Mesodermal cell (in vitro differentiated cells): ENCODE measurements around the gene CUEDC2.

Source experiments
- H3K27ac ChIP-seq: 2 replicates; pipeline ENCODE4 v1.7.0; 2013; ENCODE audit warnings: mild to moderate bottlenecking, low read depth, low read length, moderate library complexity; ENCODE audit not compliant: severe bottlenecking
- H3K36me3 ChIP-seq: 2 replicates; pipeline ENCODE4 v1.7.1; 2013; ENCODE audit warnings: mild to moderate bottlenecking, low read length, moderate library complexity; ENCODE audit not compliant: control insufficient read depth, insufficient read depth
- H3K4me1 ChIP-seq: one replicate; pipeline ENCODE4 v1.7.1; 2013; ENCODE audit warnings: mild to moderate bottlenecking, low read length; ENCODE audit not compliant: insufficient read depth, control insufficient read depth, poor library complexity, severe bottlenecking
- H3K4me3 ChIP-seq: 2 replicates; pipeline ENCODE4 v1.7.0; 2013; ENCODE audit warnings: low read length, control low read depth, mild to moderate bottlenecking; ENCODE audit not compliant: insufficient read depth, poor library complexity, severe bottlenecking; ENCODE audit errors: extremely low read depth
- H3K9me3 ChIP-seq: 2 replicates; pipeline ENCODE4 v1.7.1; 2013; ENCODE audit warnings: mild to moderate bottlenecking, low read length, moderate library complexity; ENCODE audit not compliant: control insufficient read depth
- WGBS, 2 experiments: methylation state at CpG; one replicate each; pipeline ENCODE4 v1.1.5; 2013; ENCODE audit warnings: missing lambda C conversion rate in 2 of 2; ENCODE audit not compliant: insufficient coverage in 2 of 2; 5-methylcytosine and 5-hydroxymethylcytosine counted together

The CUEDC2 gene

DNA sequence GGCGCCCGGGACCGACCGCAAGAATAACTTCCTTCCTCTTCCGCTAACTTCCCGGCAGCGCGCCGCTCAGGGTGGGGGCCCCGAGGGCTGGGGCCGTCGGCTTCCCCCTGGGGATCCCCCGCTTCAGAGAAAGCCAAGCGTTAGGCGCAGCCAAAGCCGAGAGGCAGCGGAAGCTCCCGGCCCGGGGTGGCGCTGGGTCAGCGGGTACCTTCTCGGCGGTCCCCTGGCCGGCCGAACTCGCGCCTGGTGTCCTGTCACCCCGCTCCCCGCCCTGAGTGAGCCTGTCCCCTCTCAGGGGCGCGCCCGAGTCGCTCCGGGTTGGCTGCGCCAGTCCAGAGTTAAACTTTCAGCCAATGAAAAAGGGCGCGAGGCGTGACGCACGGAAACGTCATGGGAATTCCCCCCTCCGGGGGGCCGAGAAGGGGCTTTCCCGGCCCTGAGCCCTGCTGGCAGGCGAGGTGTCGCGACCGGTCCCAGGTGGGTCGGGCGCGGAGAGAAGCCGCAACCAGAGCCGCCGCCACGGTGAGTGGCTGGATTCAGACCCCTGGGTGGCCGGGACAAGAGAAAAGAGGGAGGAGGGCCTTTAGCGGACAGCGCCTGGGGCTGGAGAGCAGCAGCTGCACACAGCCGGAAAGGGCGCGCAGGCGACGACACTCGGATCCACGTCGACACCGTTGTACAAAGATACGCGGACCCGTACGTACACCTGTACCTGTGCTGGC lies 38.1 kb downstream of the CUEDC2 start:
- Histone ChIP-seq H3K4me1 (peaks cover 11% of the 10 kb centered on the region), H3K27ac (peak overlapping the region; percentile 73), H3K9me3 (no peaks in the 10 kb centered on the region), H3K4me3 (peak overlapping the region; percentile 71), H3K36me3 (peaks cover 13% of the 10 kb centered on the region)
- WGBS, 2 experiments: 0 to 1% methylated on average over 59 to 61 of the region's 71 CpGs

GRCh38 chr10:102393411-102394078 lies 38.8 kb downstream of the CUEDC2 start:
- Histone ChIP-seq H3K4me3 (peak overlapping the region; percentile 71), H3K4me1 (peaks cover 11% of the 10 kb centered on the region), H3K36me3 (peaks cover 10% of the 10 kb centered on the region), H3K9me3 (no peaks in the 10 kb centered on the region), H3K27ac (peak overlapping the region; percentile 73)
- WGBS, 2 experiments: 32 to 37% methylated on average over 17 to 25 of the region's 30 CpGs

DNA sequence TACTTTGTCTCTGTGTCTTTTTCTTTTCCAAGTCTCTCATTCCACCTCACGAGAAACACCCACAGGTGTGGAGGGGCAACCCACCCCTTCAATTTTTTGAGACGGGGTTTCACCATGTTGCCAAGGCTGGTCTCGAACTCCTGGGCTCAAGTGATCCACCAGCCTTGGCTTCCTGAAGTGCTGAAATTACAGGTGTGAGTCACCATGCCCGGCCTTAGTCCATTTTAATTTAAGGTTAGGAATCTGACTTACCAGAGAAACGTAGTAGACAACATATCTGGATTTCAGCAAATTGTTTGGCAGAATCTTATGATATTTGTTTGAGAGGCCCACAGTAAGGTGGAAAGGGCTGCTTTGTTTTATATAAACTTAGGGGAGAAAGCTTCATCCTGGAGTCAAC lies 40.1 kb downstream of the CUEDC2 start:
- no peak overlapping the region for H3K27ac ChIP-seq
- peaks cover 11% of the 10 kb centered on the region for H3K4me1 ChIP-seq
- WGBS, 2 experiments: 78 to 79% methylated on average over 4 to 5 of the region's 5 CpGs
- H3K36me3 ChIP-seq: no peaks in the 10 kb centered on the region
- no peak overlapping the region for H3K4me3 ChIP-seq
- H3K9me3 ChIP-seq: no peaks in the 10 kb centered on the region

DNA sequence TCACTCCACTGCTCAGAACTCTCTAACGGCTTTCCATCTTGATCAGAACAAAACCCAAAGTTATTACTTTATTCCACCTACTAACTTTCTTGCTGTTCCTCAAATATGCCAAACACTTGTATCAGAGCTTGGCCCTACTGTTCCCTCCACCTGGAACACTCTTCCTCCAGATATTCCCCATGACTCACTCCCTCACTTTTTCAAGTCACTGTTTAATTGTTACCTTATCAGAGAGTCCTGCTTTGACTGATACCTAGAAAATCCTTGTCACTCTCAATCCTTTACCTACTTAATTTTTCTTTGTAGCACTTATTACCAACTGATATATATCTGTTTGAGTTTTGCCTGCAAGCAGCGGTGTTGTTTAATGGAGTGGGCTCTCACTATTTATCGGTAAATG lies 42.5 kb downstream of the CUEDC2 start:
- WGBS, 2 experiments: 96 to 100% methylated on average over 1 to 3 of the region's 3 CpGs
- H3K4me1 ChIP-seq: peaks cover 3% of the 10 kb centered on the region
- H3K9me3 ChIP-seq: no peaks in the 10 kb centered on the region
- no peak overlapping the region for H3K27ac ChIP-seq
- no peaks in the 10 kb centered on the region for H3K36me3 ChIP-seq
- H3K4me3 ChIP-seq: no peak overlapping the region

GRCh38 chr10:102384606-102385429 lies 47.6 kb downstream of the CUEDC2 start:
- no peak overlapping the region for H3K4me3 ChIP-seq
- WGBS, 2 experiments: 79 to 92% methylated on average over 2 to 4 of the region's 4 CpGs
- H3K9me3 ChIP-seq: no peaks in the 10 kb centered on the region
- H3K4me1 ChIP-seq: no peaks in the 10 kb centered on the region
- peaks cover 29% of the 10 kb centered on the region for H3K36me3 ChIP-seq
- H3K27ac ChIP-seq: no peak overlapping the region

DNA sequence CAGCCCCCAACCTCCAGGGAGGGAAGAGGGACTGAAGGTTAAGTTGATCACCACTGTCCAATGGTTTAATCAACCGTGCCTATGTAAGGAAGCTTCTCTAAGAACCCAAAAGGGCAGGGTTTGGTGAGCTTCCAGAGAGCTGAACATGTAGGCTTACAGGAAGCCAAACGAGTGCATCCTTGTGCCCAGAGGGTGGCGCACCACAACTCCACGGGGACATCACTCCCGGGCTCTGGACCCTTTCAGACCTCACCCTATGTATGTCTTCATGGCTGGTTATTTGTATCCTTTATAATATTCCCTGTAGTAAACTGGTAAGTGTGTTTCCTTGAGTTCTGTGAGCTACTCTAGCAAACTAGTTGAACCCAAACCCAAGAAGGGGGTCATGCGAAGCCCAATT lies 48.3 kb downstream of the CUEDC2 start:
- Histone ChIP-seq H3K9me3 (no peaks in the 10 kb centered on the region), H3K36me3 (peaks cover 37% of the 10 kb centered on the region), H3K4me3 (no peak overlapping the region), H3K27ac (no peak overlapping the region), H3K4me1 (no peaks in the 10 kb centered on the region)
- 61 to 76% methylated on average over 3 to 4 of the region's 6 CpGs for WGBS, 2 experiments

DNA sequence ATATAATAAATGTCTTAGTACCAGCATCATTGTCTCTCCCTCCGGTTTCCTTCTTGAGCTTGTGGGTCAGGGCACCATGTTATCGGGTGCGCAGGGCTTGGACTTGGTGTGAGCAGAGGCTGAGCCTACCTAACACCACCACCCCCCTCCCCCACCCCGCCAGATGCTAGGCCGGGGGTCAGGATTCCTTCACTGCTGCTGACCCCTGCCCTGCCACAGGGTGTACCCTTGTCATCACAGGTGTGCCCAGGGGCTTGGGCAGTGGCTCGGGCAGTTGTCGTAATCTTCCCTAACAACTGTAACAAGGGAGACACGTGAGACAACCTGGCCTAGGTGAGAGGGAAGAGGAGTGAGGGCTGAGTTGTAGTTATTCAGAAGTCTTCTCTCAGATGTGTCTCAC lies 49.5 kb downstream of the CUEDC2 start:
- Histone ChIP-seq H3K9me3 (no peaks in the 10 kb centered on the region), H3K4me3 (no peak overlapping the region), H3K4me1 (no peaks in the 10 kb centered on the region), H3K36me3 (peaks cover 49% of the 10 kb centered on the region), H3K27ac (no peak overlapping the region)
- 100% methylated on average over 5 of the region's 8 CpGs for WGBS, 2 experiments

GRCh38 chr10:102381983-102382382 lies 50.4 kb downstream of the CUEDC2 start:
- Histone ChIP-seq H3K27ac (no peak overlapping the region), H3K4me3 (no peak overlapping the region), H3K4me1 (no peaks in the 10 kb centered on the region), H3K9me3 (no peaks in the 10 kb centered on the region), H3K36me3 (peaks cover 53% of the 10 kb centered on the region)
- WGBS, 2 experiments: 95 to 99% methylated on average over 8 of the region's 9 CpGs

DNA sequence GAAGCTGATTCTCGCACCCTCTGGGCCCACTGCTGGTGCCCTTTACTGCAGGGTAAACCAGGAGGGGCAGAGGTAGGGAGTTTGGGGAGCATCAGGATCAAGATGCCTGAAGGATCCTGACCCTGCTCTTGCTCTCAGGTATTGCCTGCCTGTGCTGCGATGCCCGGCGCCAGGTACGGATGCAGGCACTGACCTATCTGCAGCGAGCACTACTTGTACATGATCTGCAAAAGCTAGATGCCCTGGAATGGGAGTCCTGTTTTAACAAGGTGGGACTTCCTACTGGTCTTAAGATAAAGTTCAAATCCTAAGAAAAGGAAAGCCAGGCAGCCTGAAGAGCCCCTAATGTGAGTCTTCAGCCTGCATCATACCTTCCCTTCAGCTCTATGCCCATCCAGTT lies 53.0 kb downstream of the CUEDC2 start:
- Histone ChIP-seq H3K4me1 (no peaks in the 10 kb centered on the region), H3K9me3 (no peaks in the 10 kb centered on the region), H3K27ac (no peak overlapping the region), H3K36me3 (peaks cover 75% of the 10 kb centered on the region), H3K4me3 (no peak overlapping the region)
- 99% methylated on average over 6 of the region's 6 CpGs for WGBS, 2 experiments

- H3K27ac ChIP-seq: no peak overlapping the region
- no peak overlapping the region for H3K4me3 ChIP-seq
- 97 to 98% methylated on average over 9 of the region's 12 CpGs for WGBS, 2 experiments
- no peaks in the 10 kb centered on the region for H3K4me1 ChIP-seq
- peaks cover 84% of the 10 kb centered on the region for H3K36me3 ChIP-seq
- H3K9me3 ChIP-seq: no peaks in the 10 kb centered on the region
Measured at GRCh38 chr10:102376901-102377300, 55.5 kb downstream of the CUEDC2 start.
